22Rv1 (cell line): ENCODE data around the gene HOMER1.
"Not testable (repeated sequence)": the region's sequence is repeated elsewhere in the genome, so short reads cannot be mapped to it uniquely, and the experiment has no call there.

Source experiments
- H3K27ac ChIP-seq: fragments of 450-650 bp; 2 replicates; pipeline ENCODE4 v1.5.1; 2017
- ZFX ChIP-seq: fragments of 450-650 bp; IDR thresholded peaks from 2 replicates; pipeline ENCODE4 v1.6.1; 2017; ENCODE audit warnings: antibody characterized with exemption, borderline replicate concordance
- TF ChIP-seq, protein P1 (sequence below): fragments of 450-650 bp; IDR thresholded peaks from 2 replicates; pipeline ENCODE4 v1.5.1; 2017; ENCODE audit warnings: mild to moderate bottlenecking

The HOMER1 gene

DNA sequence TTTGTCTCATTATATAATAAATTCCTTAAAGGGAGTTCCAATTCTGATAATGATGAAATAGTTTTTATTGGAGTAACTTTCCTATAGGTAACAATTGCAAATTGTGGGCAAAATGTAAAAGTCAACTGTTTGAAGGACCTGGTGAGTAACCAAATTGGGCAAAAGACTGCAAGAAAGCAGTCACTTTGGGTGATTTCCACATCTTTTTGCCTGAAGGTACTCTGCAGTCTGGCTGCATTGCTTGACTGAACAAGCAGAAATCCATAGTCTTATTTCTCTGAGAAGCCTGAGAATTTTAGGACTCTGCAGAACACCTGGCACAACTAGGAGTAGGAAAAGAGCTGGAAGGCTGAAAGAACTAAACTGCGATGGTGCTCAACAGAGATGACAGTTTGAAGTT, 114.9 kb downstream of the HOMER1 start:
- TF ChIP-seq, protein P1, sequence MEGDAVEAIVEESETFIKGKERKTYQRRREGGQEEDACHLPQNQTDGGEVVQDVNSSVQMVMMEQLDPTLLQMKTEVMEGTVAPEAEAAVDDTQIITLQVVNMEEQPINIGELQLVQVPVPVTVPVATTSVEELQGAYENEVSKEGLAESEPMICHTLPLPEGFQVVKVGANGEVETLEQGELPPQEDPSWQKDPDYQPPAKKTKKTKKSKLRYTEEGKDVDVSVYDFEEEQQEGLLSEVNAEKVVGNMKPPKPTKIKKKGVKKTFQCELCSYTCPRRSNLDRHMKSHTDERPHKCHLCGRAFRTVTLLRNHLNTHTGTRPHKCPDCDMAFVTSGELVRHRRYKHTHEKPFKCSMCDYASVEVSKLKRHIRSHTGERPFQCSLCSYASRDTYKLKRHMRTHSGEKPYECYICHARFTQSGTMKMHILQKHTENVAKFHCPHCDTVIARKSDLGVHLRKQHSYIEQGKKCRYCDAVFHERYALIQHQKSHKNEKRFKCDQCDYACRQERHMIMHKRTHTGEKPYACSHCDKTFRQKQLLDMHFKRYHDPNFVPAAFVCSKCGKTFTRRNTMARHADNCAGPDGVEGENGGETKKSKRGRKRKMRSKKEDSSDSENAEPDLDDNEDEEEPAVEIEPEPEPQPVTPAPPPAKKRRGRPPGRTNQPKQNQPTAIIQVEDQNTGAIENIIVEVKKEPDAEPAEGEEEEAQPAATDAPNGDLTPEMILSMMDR = no peak
- no peak for TF ChIP-seq ZFX

DNA sequence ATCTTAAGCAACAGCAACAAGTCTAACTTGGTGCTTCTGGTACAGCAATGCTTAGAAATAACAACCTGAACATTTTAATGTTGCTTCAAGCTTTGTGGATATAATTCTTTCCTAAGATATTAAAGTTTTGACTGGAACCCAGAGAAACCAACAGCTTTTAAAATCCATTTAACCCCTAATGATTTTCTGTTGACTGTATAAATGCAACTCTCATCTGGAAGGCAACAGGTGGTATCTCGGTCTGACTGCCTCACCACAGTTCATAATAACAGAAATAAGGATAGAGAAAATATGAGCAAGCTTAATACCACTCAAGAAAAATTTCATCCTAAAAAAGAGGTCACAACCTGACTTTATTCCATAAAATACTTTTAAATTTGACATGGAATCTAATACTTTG, 116.9 kb downstream of the HOMER1 start:
- H3K27ac ChIP-seq = no peak overlapping the region
- TF ChIP-seq ZFX = no peak
- TF ChIP-seq, protein P1 = no peak

More for the DNA sequence above, 114.9 kb downstream of the HOMER1 start:
- no peak overlapping the region for H3K27ac ChIP-seq

GRCh38 chr5:79396265-79396664, 117.7 kb downstream of the HOMER1 start:
- no peak for TF ChIP-seq ZFX
- TF ChIP-seq, protein P1 = no peak
- H3K27ac ChIP-seq = no peak overlapping the region

GRCh38 chr5:79395296-79395695, 118.6 kb downstream of the HOMER1 start:
- no peak overlapping the region for H3K27ac ChIP-seq
- TF ChIP-seq ZFX = no peak
- TF ChIP-seq, protein P1 = no peak

- TF ChIP-seq, protein P1 = no peak
- no peak overlapping the region for H3K27ac ChIP-seq
Measured at GRCh38 chr5:79392776-79393175, 121.2 kb downstream of the HOMER1 start.

DNA sequence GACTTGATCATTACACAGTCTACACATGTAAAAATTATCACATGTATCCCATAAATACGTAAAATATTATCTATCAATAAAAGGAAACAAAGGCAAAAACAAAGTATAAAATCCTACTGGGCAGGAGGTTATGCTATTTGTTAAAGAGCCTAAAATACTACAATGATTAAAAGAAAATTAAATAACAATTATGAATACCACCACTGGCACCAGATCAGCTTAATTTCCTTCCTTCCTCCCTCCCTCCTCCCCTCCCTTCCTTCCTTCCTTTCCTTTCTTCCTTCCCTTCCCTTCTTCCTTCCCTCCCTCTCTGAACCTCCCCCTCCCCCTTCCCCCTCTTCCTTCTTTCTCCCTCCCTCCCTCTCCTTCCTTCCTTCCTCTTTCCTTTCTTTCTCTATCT, 127.3 kb downstream of the HOMER1 start:
- no peak overlapping the region for H3K27ac ChIP-seq
- TF ChIP-seq, protein P1 = no peak
- no peak for TF ChIP-seq ZFX

DNA sequence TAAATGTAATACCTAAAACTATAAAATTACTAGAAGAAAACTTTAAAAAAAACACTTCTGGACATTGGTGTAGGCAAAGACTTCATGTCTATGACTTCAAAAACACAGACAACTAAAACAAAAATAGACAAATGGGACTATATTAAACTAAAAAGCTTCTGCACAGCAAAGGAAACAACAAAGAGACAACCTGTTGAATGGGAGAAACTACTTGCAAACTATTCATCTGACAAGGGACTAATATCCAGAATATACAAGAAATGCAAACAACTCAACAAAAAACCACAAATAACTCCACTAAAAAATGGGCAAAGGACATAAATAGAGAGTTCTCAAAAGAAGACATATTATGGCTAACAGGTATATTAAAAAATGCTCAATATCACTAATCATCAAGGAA, 128.8 kb downstream of the HOMER1 start:
- not testable (repeated sequence) for H3K27ac ChIP-seq

GRCh38 chr5:79378510-79379186, 135.3 kb downstream of the HOMER1 start:
- TF ChIP-seq, protein P1 = no peak
- no peak overlapping the region for H3K27ac ChIP-seq
